ENCODE data around the gene DRC1.
A peak's percentile ranks its signal among the peaks of the same experiment; 100 is the strongest.

Gene DRC1

GRCh38 chr2:26464390-26465265 is 62.9 kb downstream of the DRC1 start:
- TF ChIP-seq NFIC (IDR thresholded peaks at IDR 0.05): no peak
- no peak for TF ChIP-seq RAD21 (IDR thresholded peaks at IDR 0.05; ENCODE audit: low read depth)

DNA sequence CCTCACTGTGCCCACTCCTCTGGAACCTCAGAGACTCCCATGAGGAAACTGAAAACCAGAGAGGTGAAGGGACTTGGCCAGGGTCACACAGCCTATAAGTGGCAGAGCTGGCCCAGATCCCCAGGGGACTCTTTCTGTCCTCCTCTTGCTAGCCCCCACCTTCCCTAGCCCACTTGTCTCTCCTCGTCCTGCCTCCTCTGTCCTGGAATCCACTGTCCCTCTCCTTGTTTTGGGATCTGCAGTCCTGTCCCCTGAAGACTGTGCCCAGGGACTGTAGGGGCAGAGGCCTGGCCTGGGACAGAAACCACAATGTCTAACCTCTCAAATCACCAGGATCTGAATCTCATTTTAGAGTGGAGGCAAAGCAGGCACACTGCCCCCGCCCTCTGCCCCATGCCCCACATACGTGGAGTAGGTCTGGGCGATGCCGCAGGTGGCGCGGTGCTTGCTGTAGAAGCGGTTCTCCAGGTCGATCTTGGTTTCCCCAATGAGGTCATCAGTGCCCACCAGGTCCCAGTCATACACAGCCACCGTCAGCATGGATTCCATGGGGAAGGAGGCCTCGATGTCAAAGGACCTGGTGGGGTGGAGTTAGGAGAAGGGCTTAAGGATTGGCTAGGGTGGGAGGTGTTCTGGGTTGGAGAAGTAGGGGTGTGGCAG is 63.7 kb downstream of the DRC1 start:
- no peak for TF ChIP-seq EP300 (IDR thresholded peaks at IDR 0.05; ENCODE audit: borderline replicate concordance)
- no peak for TF ChIP-seq TAF1 (IDR thresholded peaks at IDR 0.05; ENCODE audit: low read depth)
- no peak for TF ChIP-seq EGR1 (IDR thresholded peaks at IDR 0.05)
- TF ChIP-seq YY1 (IDR thresholded peaks at IDR 0.05; ENCODE audit: low read depth): no peak
- TF ChIP-seq RAD21 (IDR thresholded peaks at IDR 0.05; ENCODE audit: low read depth): no peak
- no peak for TF ChIP-seq TEAD4 (IDR thresholded peaks at IDR 0.05)
- no peak for TF ChIP-seq ZBTB7A (IDR thresholded peaks at IDR 0.05; ENCODE audit: low read depth)
- no peak for TF ChIP-seq FOXM1 (IDR thresholded peaks at IDR 0.05; ENCODE audit: borderline replicate concordance, low read depth)
- no peak for TF ChIP-seq NFIC (IDR thresholded peaks at IDR 0.05)
- no peak for TF ChIP-seq REST (IDR thresholded peaks at IDR 0.05; ENCODE audit: low read depth)
- TF ChIP-seq CEBPB (IDR thresholded peaks at IDR 0.05): no peak
- TF ChIP-seq TCF12 (IDR thresholded peaks at IDR 0.05; ENCODE audit: low read depth): no peak
- no peak for TF ChIP-seq MAX (IDR thresholded peaks at IDR 0.05)
- no peak for TF ChIP-seq USF1 (IDR thresholded peaks at IDR 0.05)
- TF ChIP-seq CREB1 (IDR thresholded peaks at IDR 0.05; ENCODE audit: low read depth): no peak

DNA sequence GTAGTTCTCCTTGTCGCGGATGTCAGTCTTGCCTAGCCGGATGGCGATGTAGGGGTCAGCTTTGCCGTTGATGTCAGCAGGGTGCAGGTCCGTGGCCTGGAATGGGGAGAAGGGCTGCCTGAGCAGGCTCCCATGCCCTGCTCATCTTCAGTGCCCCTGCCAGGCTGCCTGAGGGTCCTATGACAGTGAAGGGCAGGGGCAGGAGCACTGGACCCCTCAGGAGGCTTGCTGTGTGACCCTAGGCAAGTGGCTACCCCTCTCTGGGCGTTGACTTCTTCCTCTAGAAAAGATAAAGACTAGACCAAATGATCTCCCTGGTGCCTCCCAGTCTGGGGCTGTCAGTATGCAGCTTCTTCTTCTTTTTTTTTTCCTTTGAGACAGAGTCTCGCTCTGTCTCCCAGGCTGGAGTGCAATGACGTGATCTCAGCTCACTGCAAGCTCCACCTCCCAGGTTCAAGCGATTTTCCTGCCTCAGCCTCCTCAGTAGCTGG is 64.3 kb downstream of the DRC1 start:
- TF ChIP-seq TEAD4 (IDR thresholded peaks at IDR 0.05) (no peak), YY1 (IDR thresholded peaks at IDR 0.05; ENCODE audit: low read depth) (no peak), USF1 (IDR thresholded peaks at IDR 0.05) (no peak), TAF1 (IDR thresholded peaks at IDR 0.05; ENCODE audit: low read depth) (no peak), EP300 (IDR thresholded peaks at IDR 0.05; ENCODE audit: borderline replicate concordance) (no peak), CEBPB (IDR thresholded peaks at IDR 0.05) (no peak), NFIC (IDR thresholded peaks at IDR 0.05) (no peak), TCF12 (IDR thresholded peaks at IDR 0.05; ENCODE audit: low read depth) (no peak), REST (IDR thresholded peaks at IDR 0.05; ENCODE audit: low read depth) (no peak), RAD21 (IDR thresholded peaks at IDR 0.05; ENCODE audit: low read depth) (no peak), CREB1 (IDR thresholded peaks at IDR 0.05; ENCODE audit: low read depth) (no peak), MAX (IDR thresholded peaks at IDR 0.05) (no peak), FOXM1 (IDR thresholded peaks at IDR 0.05; ENCODE audit: borderline replicate concordance, low read depth) (no peak), EGR1 (IDR thresholded peaks at IDR 0.05) (no peak)

DNA sequence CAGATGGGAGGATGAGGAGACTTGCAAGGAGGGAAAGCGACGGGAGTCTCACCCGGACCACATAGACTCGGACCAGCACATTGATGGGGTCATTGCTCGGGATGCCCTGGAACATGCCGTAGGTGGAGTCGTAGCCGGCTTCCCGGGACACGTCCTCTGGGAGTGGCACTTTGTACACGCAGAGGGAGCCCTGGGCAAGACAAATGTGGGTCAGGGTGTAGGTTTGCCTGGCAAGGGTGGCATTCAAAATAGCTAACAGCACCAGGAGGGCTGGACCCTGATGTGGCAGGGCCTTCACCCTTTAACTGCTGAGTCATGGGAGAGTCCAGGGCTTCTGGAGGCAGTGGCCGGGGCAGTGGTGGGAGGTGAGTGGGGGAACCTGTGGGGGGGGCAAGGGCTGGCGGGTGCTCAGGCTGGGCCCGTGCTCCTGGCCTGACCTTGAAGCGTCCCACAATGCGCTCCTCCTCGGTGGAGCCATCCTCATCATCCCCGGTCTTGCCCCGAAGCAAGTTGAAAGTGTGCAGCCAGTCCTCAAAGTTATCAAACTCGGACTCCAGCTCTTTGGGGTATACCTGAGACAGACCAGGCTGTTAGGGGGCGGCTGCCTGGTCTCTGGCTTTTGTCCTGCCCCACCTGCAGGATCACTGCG is 65.1 kb downstream of the DRC1 start:
- no peak for TF ChIP-seq NFIC (IDR thresholded peaks at IDR 0.05)

- TF ChIP-seq TEAD4 (IDR thresholded peaks at IDR 0.05) (no peak), TCF12 (IDR thresholded peaks at IDR 0.05; ENCODE audit: low read depth) (no peak), RAD21 (IDR thresholded peaks at IDR 0.05; ENCODE audit: low read depth) (peak; percentile 95), ZBTB7A (IDR thresholded peaks at IDR 0.05; ENCODE audit: low read depth) (no peak), TAF1 (IDR thresholded peaks at IDR 0.05; ENCODE audit: low read depth) (no peak)
Measured at GRCh38 chr2:26469092-26469710, 67.5 kb downstream of the DRC1 start.
